ENCODE measurements around the gene MAPK1.
"Not testable (repeated sequence)": the region's sequence is repeated elsewhere in the genome, so short reads cannot be mapped to it uniquely, and the experiment has no call there.

MAPK1 gene

DNA sequence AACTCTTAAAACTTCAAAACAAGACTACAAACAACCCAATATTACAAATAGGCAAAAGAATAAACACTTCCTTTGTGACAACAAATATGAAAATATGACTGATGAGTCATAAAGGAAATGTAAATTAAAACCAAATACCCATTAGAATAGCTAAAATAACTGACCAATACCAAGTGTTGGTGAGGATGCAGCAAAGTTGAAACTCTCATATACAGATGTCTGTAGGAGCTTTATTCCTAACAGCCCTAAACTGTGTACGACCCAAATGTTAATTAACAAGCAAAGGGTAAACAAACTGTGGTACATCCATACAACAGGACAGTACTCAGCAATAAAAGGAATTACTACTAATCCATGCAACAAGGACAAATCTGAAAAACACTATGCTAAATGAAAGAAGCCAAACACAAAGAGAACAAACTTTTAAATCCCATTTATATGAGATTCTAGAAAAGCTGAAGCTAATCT, 43.0 kb downstream of the MAPK1 start:
- Histone ChIP-seq H3K4me1 (peaks cover 3% of the 10 kb centered on the region; the same call in 1 of the 2 replicates), H3K9me3 (no peaks in the 10 kb centered on the region), H3K27me3 (no peaks in the 10 kb centered on the region), H3K36me3 (no peaks in the 10 kb centered on the region), H3K4me3 (ENCODE audit: low read depth, low read length) (no peak overlapping the region)
- DNase-seq, result no peak
- no peak for TF ChIP-seq CTCF (IDR thresholded peaks at IDR 0.05; ENCODE audit: low read depth, low read length)

DNA sequence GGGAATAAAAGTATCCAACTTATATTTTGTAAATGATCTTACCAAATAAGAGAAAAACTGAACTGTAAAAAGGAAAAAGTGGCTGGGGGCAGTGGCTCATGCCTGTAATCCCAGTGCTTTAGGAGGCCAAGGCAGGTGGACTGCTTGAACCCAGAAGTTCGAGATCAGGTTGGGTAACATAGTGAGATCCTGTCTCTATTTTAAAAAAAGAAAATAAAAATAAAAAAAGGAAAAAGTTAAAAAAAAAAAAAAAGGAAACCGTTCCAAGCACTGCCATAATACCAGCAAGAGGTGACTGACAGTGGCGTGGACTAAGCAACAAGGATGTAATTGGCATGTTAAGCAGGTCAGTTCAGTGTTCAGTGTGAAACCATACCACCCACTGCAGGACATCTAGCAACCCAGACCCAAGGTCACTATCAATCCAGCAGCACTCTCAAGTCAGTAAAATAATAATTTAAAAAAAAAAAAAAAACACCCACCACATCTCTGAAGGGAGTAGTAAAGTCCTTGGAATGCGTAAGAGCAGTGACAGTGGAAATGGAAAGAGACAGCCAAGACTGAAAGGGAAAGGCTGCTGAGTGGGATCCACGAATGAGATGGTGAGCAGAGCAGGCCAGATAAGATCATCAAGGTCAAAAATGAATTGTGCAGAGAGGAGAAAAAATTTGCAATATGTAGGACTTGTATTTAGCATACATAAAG, 43.6 kb downstream of the MAPK1 start:
- no peak for TF ChIP-seq CTCF (IDR thresholded peaks at IDR 0.05; ENCODE audit: low read depth, low read length)
- no peak for DNase-seq
- H3K4me3 ChIP-seq (ENCODE audit: low read depth, low read length), result no peak overlapping the region
- H3K4me1 ChIP-seq, result peaks cover 3% of the 10 kb centered on the region; the same call in 1 of the 2 replicates
- H3K27me3 ChIP-seq, result no peaks in the 10 kb centered on the region
- no peaks in the 10 kb centered on the region for H3K36me3 ChIP-seq
- no peaks in the 10 kb centered on the region for H3K9me3 ChIP-seq

- no peak for TF ChIP-seq CTCF (IDR thresholded peaks at IDR 0.05; ENCODE audit: low read depth, low read length)
- H3K9me3 ChIP-seq, result no peaks in the 10 kb centered on the region
- no peaks in the 10 kb centered on the region for H3K36me3 ChIP-seq
- H3K4me1 ChIP-seq, result peaks cover under 1% of the 10 kb centered on the region; the same call in 1 of the 2 replicates
- H3K27me3 ChIP-seq, result no peaks in the 10 kb centered on the region
- no peak for DNase-seq
- H3K4me3 ChIP-seq (ENCODE audit: low read depth, low read length), result no peak overlapping the region
Measured at GRCh38 chr22:21819183-21819770, 48.2 kb downstream of the MAPK1 start.

DNA sequence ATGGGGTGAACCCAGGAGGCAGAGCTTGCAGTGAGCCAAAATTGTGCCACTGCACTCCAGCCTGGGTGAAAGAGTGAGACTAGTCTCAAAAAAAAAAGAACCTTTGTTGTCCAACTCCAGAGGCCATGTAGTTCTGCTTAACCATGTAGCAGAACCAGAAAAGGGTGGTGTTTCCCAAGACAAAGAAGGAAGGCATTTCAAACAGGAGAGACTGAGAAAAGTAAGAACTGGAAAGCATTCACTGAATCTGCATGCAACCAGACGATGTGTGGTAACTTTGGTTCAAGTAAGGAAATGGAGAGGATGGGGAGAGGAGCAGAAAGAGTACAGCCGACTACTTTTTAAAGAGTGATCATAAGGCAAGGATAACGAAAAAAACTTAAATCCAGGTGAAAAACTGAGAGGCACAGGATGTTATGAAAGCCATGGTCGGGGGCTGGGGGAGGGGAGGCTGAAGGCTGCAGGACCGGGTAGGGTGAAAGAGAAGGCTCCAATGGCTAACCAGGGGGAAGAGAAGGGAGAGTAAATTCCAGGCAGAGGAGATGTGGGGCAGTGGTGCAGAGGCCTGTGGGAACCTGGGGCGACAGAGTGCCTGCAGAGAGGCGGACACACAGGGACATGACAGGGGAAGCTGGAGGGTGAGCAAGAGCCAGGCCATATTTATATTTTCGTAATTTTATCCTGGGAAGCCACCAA, 48.8 kb downstream of the MAPK1 start:
- no peak overlapping the region for H3K4me3 ChIP-seq (ENCODE audit: low read depth, low read length)
- no peak for DNase-seq
- H3K4me1 ChIP-seq, result no peaks in the 10 kb centered on the region
- H3K36me3 ChIP-seq, result no peaks in the 10 kb centered on the region
- H3K9me3 ChIP-seq, result no peaks in the 10 kb centered on the region
- TF ChIP-seq CTCF (IDR thresholded peaks at IDR 0.05; ENCODE audit: low read depth, low read length), result no peak
- no peaks in the 10 kb centered on the region for H3K27me3 ChIP-seq

- H3K36me3 ChIP-seq; H3K9me3 ChIP-seq; H3K4me1 ChIP-seq; H3K27me3 ChIP-seq; H3K4me3 ChIP-seq (ENCODE audit: low read depth, low read length); DNase-seq: not testable (repeated sequence)
Measured at GRCh38 chr22:21817497-21817853, 50.0 kb downstream of the MAPK1 start.

- TF ChIP-seq CTCF (IDR thresholded peaks at IDR 0.05; ENCODE audit: low read depth, low read length), result no peak
- DNase-seq, result no peak
- no peaks in the 10 kb centered on the region for H3K27me3 ChIP-seq
- H3K36me3 ChIP-seq, result no peaks in the 10 kb centered on the region
- H3K9me3 ChIP-seq, result no peaks in the 10 kb centered on the region
- H3K4me1 ChIP-seq, result no peaks in the 10 kb centered on the region
- H3K4me3 ChIP-seq (ENCODE audit: low read depth, low read length), result no peak overlapping the region
Measured at GRCh38 chr22:21816787-21817496, 50.5 kb downstream of the MAPK1 start.
